ENCODE results near the gene LRMDA.

Gene LRMDA

GRCh38 chr10:76318211-76318610 is 886.8 kb downstream of the LRMDA start:
- H3K79me2 ChIP-seq (ENCODE audit: insufficient read depth, low read length) = no peaks in the 10 kb centered on the region
- H3K27me3 ChIP-seq (ENCODE audit: low read length) = no peaks in the 10 kb centered on the region
- H4K20me1 ChIP-seq (ENCODE audit: low read depth, low read length) = no peaks in the 10 kb centered on the region
- H3K36me3 ChIP-seq (ENCODE audit: low read length) = no peaks in the 10 kb centered on the region
- TF ChIP-seq EZH2phosphoT487 (conservative IDR thresholded peaks at IDR 0.05; ENCODE audit: low read length) = no peak
- no peak for TF ChIP-seq CTCF (IDR thresholded peaks at IDR 0.05; ENCODE audit: insufficient read depth, low read length, poor library complexity, severe bottlenecking)
- H3F3A ChIP-seq (ENCODE audit: insufficient read depth) = no peaks in the 10 kb centered on the region
- H3K9ac ChIP-seq (ENCODE audit: low read length) = no peak overlapping the region
- H3K27ac ChIP-seq (ENCODE audit: low read depth, low read length) = no peak overlapping the region
- H3K9me2 ChIP-seq (replicated peaks; ENCODE audit: insufficient read depth, low read length) = no peaks in the 10 kb centered on the region
- H2AFZ ChIP-seq (ENCODE audit: low read depth, low read length, severe bottlenecking) = no peak overlapping the region
- H3K4me2 ChIP-seq (ENCODE audit: low read depth, low read length, poor library complexity, severe bottlenecking) = no peak overlapping the region
- H3K4me3 ChIP-seq (ENCODE audit: insufficient read depth, low read length, poor library complexity, severe bottlenecking) = no peak overlapping the region
- H3K9me3 ChIP-seq (ENCODE audit: insufficient read depth, low read length) = no peaks in the 10 kb centered on the region

- H3K4me3 ChIP-seq (ENCODE audit: insufficient read depth, low read length, poor library complexity, severe bottlenecking) = no peak overlapping the region
- no peaks in the 10 kb centered on the region for H3K9me2 ChIP-seq (replicated peaks; ENCODE audit: insufficient read depth, low read length)
- H3K79me2 ChIP-seq (ENCODE audit: insufficient read depth, low read length) = no peaks in the 10 kb centered on the region
- no peak overlapping the region for H2AFZ ChIP-seq (ENCODE audit: low read depth, low read length, severe bottlenecking)
- H3K4me2 ChIP-seq (ENCODE audit: low read depth, low read length, poor library complexity, severe bottlenecking) = no peak overlapping the region
- H3F3A ChIP-seq (ENCODE audit: insufficient read depth) = no peaks in the 10 kb centered on the region
- no peak overlapping the region for H3K9ac ChIP-seq (ENCODE audit: low read length)
- no peaks in the 10 kb centered on the region for H3K27me3 ChIP-seq (ENCODE audit: low read length)
- no peak overlapping the region for H3K27ac ChIP-seq (ENCODE audit: low read depth, low read length)
- no peaks in the 10 kb centered on the region for H3K9me3 ChIP-seq (ENCODE audit: insufficient read depth, low read length)
- TF ChIP-seq CTCF (IDR thresholded peaks at IDR 0.05; ENCODE audit: insufficient read depth, low read length, poor library complexity, severe bottlenecking) (no peak), EZH2phosphoT487 (conservative IDR thresholded peaks at IDR 0.05; ENCODE audit: low read length) (no peak)
- no peaks in the 10 kb centered on the region for H3K36me3 ChIP-seq (ENCODE audit: low read length)
- no peaks in the 10 kb centered on the region for H4K20me1 ChIP-seq (ENCODE audit: low read depth, low read length)
These were observed 888.2 kb downstream of the LRMDA start for GRCh38 chr10:76319661-76320060.

- Histone ChIP-seq H3K36me3 (ENCODE audit: low read length) (no peaks in the 10 kb centered on the region), H3K4me3 (ENCODE audit: insufficient read depth, low read length, poor library complexity, severe bottlenecking) (no peak overlapping the region), H4K20me1 (ENCODE audit: low read depth, low read length) (no peaks in the 10 kb centered on the region), H3K9me2 (replicated peaks; ENCODE audit: insufficient read depth, low read length) (no peaks in the 10 kb centered on the region), H3K9me3 (ENCODE audit: insufficient read depth, low read length) (no peaks in the 10 kb centered on the region), H3K27me3 (ENCODE audit: low read length) (no peaks in the 10 kb centered on the region), H2AFZ (ENCODE audit: low read depth, low read length, severe bottlenecking) (no peak overlapping the region), H3K9ac (ENCODE audit: low read length) (no peak overlapping the region), H3F3A (ENCODE audit: insufficient read depth) (no peaks in the 10 kb centered on the region), H3K27ac (ENCODE audit: low read depth, low read length) (no peak overlapping the region), H3K4me2 (ENCODE audit: low read depth, low read length, poor library complexity, severe bottlenecking) (no peak overlapping the region), H3K79me2 (ENCODE audit: insufficient read depth, low read length) (no peaks in the 10 kb centered on the region)
- no peak for TF ChIP-seq EZH2phosphoT487 (conservative IDR thresholded peaks at IDR 0.05; ENCODE audit: low read length)
- TF ChIP-seq CTCF (IDR thresholded peaks at IDR 0.05; ENCODE audit: insufficient read depth, low read length, poor library complexity, severe bottlenecking) = no peak
These were observed 892.9 kb downstream of the LRMDA start for GRCh38 chr10:76324283-76324682.

Data from SU-DHL-6 (cell line).